Mesendoderm (in vitro differentiated cells): ENCODE measurements around the gene SLC22A5.

Experiments
- DNase-seq: peaks from one replicate; pipeline ENCODE4 v3.0.0; 2013
- H2AK5ac ChIP-seq: 2 replicates; pipeline ENCODE4 v1.6.1; 2013; ENCODE audit warnings: low read length, inconsistent platforms
- H2BK120ac ChIP-seq: 2 replicates; pipeline ENCODE4 v1.6.1; 2013; ENCODE audit warnings: low read depth, mild to moderate bottlenecking, low read length, moderate library complexity, mixed read lengths
- H2BK15ac ChIP-seq: replicated peaks from 2 replicates; pipeline ENCODE4 v1.6.1; 2013; ENCODE audit warnings: low read depth, mild to moderate bottlenecking, moderate library complexity
- H2BK5ac ChIP-seq: 2 replicates; pipeline ENCODE4 v1.6.1; 2013; ENCODE audit warnings: low read length, inconsistent platforms
- H3K18ac ChIP-seq: 2 replicates; pipeline ENCODE4 v1.6.1; 2013; ENCODE audit warnings: mild to moderate bottlenecking, low read length, mixed read lengths
- H3K23ac ChIP-seq: one replicate; pipeline ENCODE4 v1.6.1; 2013; ENCODE audit warnings: low read length
- H3K27ac ChIP-seq: 2 replicates; pipeline ENCODE4 v1.5.1; 2013; ENCODE audit warnings: low read depth, mild to moderate bottlenecking, inconsistent platforms, low read length, moderate library complexity
- H3K27me3 ChIP-seq: 2 replicates; pipeline ENCODE4 v1.6.1; 2013; ENCODE audit warnings: low read length, control low read depth, mild to moderate bottlenecking, inconsistent platforms; ENCODE audit not compliant: insufficient read depth, poor library complexity
- H3K36me3 ChIP-seq: 2 replicates; pipeline ENCODE4 v1.6.1; 2013; ENCODE audit warnings: low read length, inconsistent platforms; ENCODE audit not compliant: control insufficient read depth, insufficient read depth
- H3K4ac ChIP-seq: one replicate; pipeline ENCODE4 v1.6.1; 2013; ENCODE audit warnings: low read depth, mild to moderate bottlenecking, low read length, moderate library complexity
- H3K4me1 ChIP-seq: 2 replicates; pipeline ENCODE4 v1.6.1; 2013; ENCODE audit warnings: low read depth, low read length, inconsistent platforms; ENCODE audit not compliant: control insufficient read depth
- H3K4me2 ChIP-seq: 2 replicates; pipeline ENCODE4 v1.6.1; 2013; ENCODE audit warnings: low read length
- H3K4me3 ChIP-seq: 2 replicates; pipeline ENCODE4 v1.5.1; 2013; ENCODE audit warnings: mild to moderate bottlenecking, low read length
- H3K56ac ChIP-seq: one replicate; pipeline ENCODE4 v1.6.1; 2013; ENCODE audit warnings: low read length
- H3K79me1 ChIP-seq: 2 replicates; pipeline ENCODE4 v1.6.1; 2013; ENCODE audit warnings: low read length, inconsistent platforms
- H3K79me2 ChIP-seq: 2 replicates; pipeline ENCODE4 v1.6.1; 2013; ENCODE audit warnings: mild to moderate bottlenecking, low read length; ENCODE audit not compliant: control insufficient read depth, insufficient read depth
- H3K9ac ChIP-seq: 2 replicates; pipeline ENCODE4 v1.6.1; 2013; ENCODE audit warnings: low read length, inconsistent platforms
- H4K5ac ChIP-seq: one replicate; pipeline ENCODE4 v1.6.1; 2013; ENCODE audit warnings: low read length
- H4K8ac ChIP-seq: one replicate; pipeline ENCODE4 v1.6.1; 2013; ENCODE audit warnings: low read depth, mild to moderate bottlenecking, control low read depth, low read length, moderate library complexity
- WGBS: extraction: QIAGEN DNeasy Blood & Tissue Kit; methylation state at CpG from one replicate; pipeline ENCODE4 v1.1.7; 2013; ENCODE audit warnings: low lambda C conversion rate, missing lambda C conversion rate; ENCODE audit not compliant: insufficient coverage; ENCODE audit errors: extremely low coverage; 5-methylcytosine and 5-hydroxymethylcytosine counted together

SLC22A5 gene

GRCh38 chr5:132380741-132381140 lies 11.2 kb downstream of the SLC22A5 start:
- H2BK5ac ChIP-seq: no peak overlapping the region
- H4K8ac ChIP-seq: no peak overlapping the region
- WGBS: no CpG with 5 or more reads among the region's 2 CpGs
- no peak overlapping the region for H3K56ac ChIP-seq
- H3K27ac ChIP-seq: no peak overlapping the region
- no peaks in the 10 kb centered on the region for H3K79me1 ChIP-seq
- H2BK15ac ChIP-seq: no peak overlapping the region
- no peak overlapping the region for H3K18ac ChIP-seq
- no peak for DNase-seq
- H3K4me1 ChIP-seq: no peaks in the 10 kb centered on the region
- H2AK5ac ChIP-seq: no peak overlapping the region
- no peaks in the 10 kb centered on the region for H3K36me3 ChIP-seq
- H3K27me3 ChIP-seq: no peaks in the 10 kb centered on the region
- no peak overlapping the region for H3K4ac ChIP-seq
- H3K79me2 ChIP-seq: no peaks in the 10 kb centered on the region
- no peak overlapping the region for H3K4me3 ChIP-seq
- no peak overlapping the region for H3K4me2 ChIP-seq
- no peak overlapping the region for H3K23ac ChIP-seq
- H3K9ac ChIP-seq: no peak overlapping the region
- no peak overlapping the region for H2BK120ac ChIP-seq
- H4K5ac ChIP-seq: no peak overlapping the region

GRCh38 chr5:132381614-132382013 lies 12.1 kb downstream of the SLC22A5 start:
- Histone ChIP-seq H2AK5ac (no peak overlapping the region), H2BK15ac (no peak overlapping the region), H3K27ac (no peak overlapping the region), H3K4ac (no peak overlapping the region), H3K27me3 (no peaks in the 10 kb centered on the region), H3K18ac (no peak overlapping the region), H3K36me3 (no peaks in the 10 kb centered on the region), H4K8ac (no peak overlapping the region), H3K56ac (no peak overlapping the region), H4K5ac (no peak overlapping the region), H3K79me1 (no peaks in the 10 kb centered on the region), H2BK5ac (no peak overlapping the region), H3K4me1 (no peaks in the 10 kb centered on the region), H3K79me2 (no peaks in the 10 kb centered on the region), H3K4me2 (no peak overlapping the region), H3K4me3 (no peak overlapping the region), H2BK120ac (no peak overlapping the region), H3K23ac (no peak overlapping the region), H3K9ac (no peak overlapping the region)
- no CpG with 5 or more reads among the region's 1 CpG for WGBS
- DNase-seq: no peak

- Histone ChIP-seq H2BK120ac (no peak overlapping the region), H3K79me2 (no peaks in the 10 kb centered on the region), H4K8ac (no peak overlapping the region), H3K4me2 (no peak overlapping the region), H3K9ac (no peak overlapping the region), H3K4me3 (no peak overlapping the region), H3K23ac (no peak overlapping the region), H2BK15ac (no peak overlapping the region), H3K56ac (no peak overlapping the region), H4K5ac (no peak overlapping the region), H3K36me3 (no peaks in the 10 kb centered on the region), H2AK5ac (no peak overlapping the region), H2BK5ac (no peak overlapping the region), H3K4ac (no peak overlapping the region), H3K4me1 (no peaks in the 10 kb centered on the region), H3K79me1 (no peaks in the 10 kb centered on the region), H3K27me3 (no peaks in the 10 kb centered on the region), H3K27ac (no peak overlapping the region), H3K18ac (no peak overlapping the region)
- no CpG with 5 or more reads among the region's 1 CpG for WGBS
- no peak for DNase-seq
These were observed 13.8 kb downstream of the SLC22A5 start for GRCh38 chr5:132383261-132383660.

- Histone ChIP-seq H4K5ac (no peak overlapping the region), H3K23ac (no peak overlapping the region), H3K79me1 (no peaks in the 10 kb centered on the region), H2BK5ac (no peak overlapping the region), H3K56ac (no peak overlapping the region), H3K4me1 (no peaks in the 10 kb centered on the region), H3K36me3 (no peaks in the 10 kb centered on the region), H3K18ac (no peak overlapping the region), H3K4me3 (no peak overlapping the region), H3K79me2 (no peaks in the 10 kb centered on the region), H3K4ac (no peak overlapping the region), H2BK15ac (no peak overlapping the region), H2BK120ac (no peak overlapping the region), H3K4me2 (no peak overlapping the region), H4K8ac (no peak overlapping the region), H3K27ac (no peak overlapping the region), H3K27me3 (no peaks in the 10 kb centered on the region), H3K9ac (no peak overlapping the region), H2AK5ac (no peak overlapping the region)
- no peak for DNase-seq
- no CpG with 5 or more reads among the region's 5 CpGs for WGBS
These were observed 14.5 kb downstream of the SLC22A5 start for GRCh38 chr5:132383984-132384383.

GRCh38 chr5:132384506-132385050 lies 15.1 kb downstream of the SLC22A5 start:
- H3K56ac ChIP-seq: no peak overlapping the region
- no peak overlapping the region for H3K4me2 ChIP-seq
- H2BK120ac ChIP-seq: no peak overlapping the region
- no peak overlapping the region for H2AK5ac ChIP-seq
- H3K4ac ChIP-seq: no peak overlapping the region
- H3K4me3 ChIP-seq: no peak overlapping the region
- H3K18ac ChIP-seq: no peak overlapping the region
- no peaks in the 10 kb centered on the region for H3K79me2 ChIP-seq
- no peaks in the 10 kb centered on the region for H3K36me3 ChIP-seq
- H3K27me3 ChIP-seq: no peaks in the 10 kb centered on the region
- H2BK15ac ChIP-seq: no peak overlapping the region
- H3K79me1 ChIP-seq: no peaks in the 10 kb centered on the region
- H4K5ac ChIP-seq: no peak overlapping the region
- H2BK5ac ChIP-seq: no peak overlapping the region
- no peak overlapping the region for H3K27ac ChIP-seq
- H4K8ac ChIP-seq: no peak overlapping the region
- no peaks in the 10 kb centered on the region for H3K4me1 ChIP-seq
- no peak overlapping the region for H3K9ac ChIP-seq
- H3K23ac ChIP-seq: no peak overlapping the region
- no CpG with 5 or more reads among the region's 4 CpGs for WGBS
- DNase-seq: no peak
